Vagina (tissue), 2 donors: Measurements from ENCODE around the gene CHMP5.

Experiments
- CTCF ChIP-seq, 3 experiments: fragments of 450-650 bp in 2 of 3; fragments of 200-600 bp in 1 of 3; sonication (generic) in 1 of 3; IDR thresholded peaks; one replicate each; pipeline ENCODE4 v1.5.1; 2017 to 2019; ENCODE audit warnings: antibody characterized with exemption in 3 of 3, mild to moderate bottlenecking in 2 of 3, moderate library complexity in 2 of 3
- POLR2A ChIP-seq, 2 donors: fragments of 450-650 bp; IDR thresholded peaks; one replicate each; pipeline ENCODE4 v1.6.1; 2017; ENCODE audit warnings: antibody characterized with exemption in 2 of 2, mild to moderate bottlenecking in 2 of 2, moderate library complexity in 2 of 2

- TF ChIP-seq CTCF (IDR thresholded peaks at IDR 0.05) (no peak), POLR2A (IDR thresholded peaks at IDR 0.05) (no peak)
Measured at GRCh38 chr9:33220681-33221567, 43.9 kb upstream of the CHMP5 start.
